A549 (cell line): ENCODE results near the gene IL36B.

ENCODE experiments used
- KDM5A ChIP-seq: fragments of 200-600 bp; sonication (generic); IDR thresholded peaks from 2 replicates; pipeline ENCODE4 v1.6.1; 2016; ENCODE audit warnings: antibody characterized with exemption, mild to moderate bottlenecking
- POLR2A ChIP-seq: IDR thresholded peaks from 2 replicates; pipeline ENCODE4 v1.6.1; 2012; ENCODE audit warnings: mild to moderate bottlenecking, low read length
- TF ChIP-seq, protein P1 (sequence below): fragments of >200 bp; sonication (Bioruptor Twin); formaldehyde crosslinking; IDR thresholded peaks from 3 replicates; pipeline ENCODE4 v1.5.1; 2016

DNA sequence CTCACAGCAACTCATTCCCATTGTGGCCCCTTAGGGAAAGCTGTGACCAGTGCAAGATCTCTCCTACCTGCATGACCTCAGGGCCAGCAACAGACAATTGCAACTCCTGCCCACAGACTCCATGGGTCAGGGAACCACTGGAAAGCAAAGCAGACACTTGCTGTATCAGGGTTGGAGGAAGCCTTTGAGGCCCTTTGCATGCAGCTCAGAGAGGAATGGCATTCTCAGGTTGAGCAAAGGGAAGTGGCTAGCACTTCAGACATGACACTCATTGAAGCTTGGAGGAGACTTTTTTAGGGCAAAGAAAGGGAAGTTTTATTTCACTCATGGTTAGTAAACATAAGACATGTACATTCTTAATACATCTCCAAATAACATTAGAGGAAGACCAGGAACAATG is 37.2 kb upstream of the IL36B start:
- TF ChIP-seq, protein P1, sequence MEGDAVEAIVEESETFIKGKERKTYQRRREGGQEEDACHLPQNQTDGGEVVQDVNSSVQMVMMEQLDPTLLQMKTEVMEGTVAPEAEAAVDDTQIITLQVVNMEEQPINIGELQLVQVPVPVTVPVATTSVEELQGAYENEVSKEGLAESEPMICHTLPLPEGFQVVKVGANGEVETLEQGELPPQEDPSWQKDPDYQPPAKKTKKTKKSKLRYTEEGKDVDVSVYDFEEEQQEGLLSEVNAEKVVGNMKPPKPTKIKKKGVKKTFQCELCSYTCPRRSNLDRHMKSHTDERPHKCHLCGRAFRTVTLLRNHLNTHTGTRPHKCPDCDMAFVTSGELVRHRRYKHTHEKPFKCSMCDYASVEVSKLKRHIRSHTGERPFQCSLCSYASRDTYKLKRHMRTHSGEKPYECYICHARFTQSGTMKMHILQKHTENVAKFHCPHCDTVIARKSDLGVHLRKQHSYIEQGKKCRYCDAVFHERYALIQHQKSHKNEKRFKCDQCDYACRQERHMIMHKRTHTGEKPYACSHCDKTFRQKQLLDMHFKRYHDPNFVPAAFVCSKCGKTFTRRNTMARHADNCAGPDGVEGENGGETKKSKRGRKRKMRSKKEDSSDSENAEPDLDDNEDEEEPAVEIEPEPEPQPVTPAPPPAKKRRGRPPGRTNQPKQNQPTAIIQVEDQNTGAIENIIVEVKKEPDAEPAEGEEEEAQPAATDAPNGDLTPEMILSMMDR: no peak
- TF ChIP-seq POLR2A (no peak), KDM5A (no peak)
